Skeletal muscle cell (primary cell): ENCODE data around the gene ADGRL2.
"Not testable (repeated sequence)": the region's sequence is repeated elsewhere in the genome, so short reads cannot be mapped to it uniquely, and the experiment has no call there.

Experiments
- DNase-seq: peaks from one replicate; pipeline ENCODE4 v3.0.0-alpha.2; 2010; ENCODE audit warnings: low read depth
- H3K4me3 ChIP-seq: 2 replicates; pipeline ENCODE4 v1.5.1; 2011; ENCODE audit warnings: low read depth, mild to moderate bottlenecking, control low read depth, low read length, moderate library complexity

ADGRL2 gene

DNA sequence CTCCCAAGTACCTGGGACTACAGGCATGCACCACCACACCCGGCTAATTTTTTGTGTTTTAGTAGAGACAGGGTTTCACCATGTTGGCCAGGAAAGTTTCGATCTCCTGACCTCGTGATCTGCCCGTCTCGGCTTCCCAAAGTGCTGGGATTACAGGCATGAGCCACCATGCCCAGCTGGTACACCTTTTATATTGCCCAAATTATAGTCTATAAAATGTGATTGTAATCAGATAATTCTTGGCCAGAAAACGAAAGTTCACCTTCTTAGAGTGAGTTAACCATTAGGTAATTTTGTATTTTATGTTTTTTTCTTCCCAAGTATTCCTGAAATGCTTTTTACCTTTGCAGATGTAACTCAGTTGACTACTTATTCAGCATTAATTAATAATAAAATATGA is 85.6 kb downstream of the ADGRL2 start:
- not testable (repeated sequence) for DNase-seq, H3K4me3 ChIP-seq

DNA sequence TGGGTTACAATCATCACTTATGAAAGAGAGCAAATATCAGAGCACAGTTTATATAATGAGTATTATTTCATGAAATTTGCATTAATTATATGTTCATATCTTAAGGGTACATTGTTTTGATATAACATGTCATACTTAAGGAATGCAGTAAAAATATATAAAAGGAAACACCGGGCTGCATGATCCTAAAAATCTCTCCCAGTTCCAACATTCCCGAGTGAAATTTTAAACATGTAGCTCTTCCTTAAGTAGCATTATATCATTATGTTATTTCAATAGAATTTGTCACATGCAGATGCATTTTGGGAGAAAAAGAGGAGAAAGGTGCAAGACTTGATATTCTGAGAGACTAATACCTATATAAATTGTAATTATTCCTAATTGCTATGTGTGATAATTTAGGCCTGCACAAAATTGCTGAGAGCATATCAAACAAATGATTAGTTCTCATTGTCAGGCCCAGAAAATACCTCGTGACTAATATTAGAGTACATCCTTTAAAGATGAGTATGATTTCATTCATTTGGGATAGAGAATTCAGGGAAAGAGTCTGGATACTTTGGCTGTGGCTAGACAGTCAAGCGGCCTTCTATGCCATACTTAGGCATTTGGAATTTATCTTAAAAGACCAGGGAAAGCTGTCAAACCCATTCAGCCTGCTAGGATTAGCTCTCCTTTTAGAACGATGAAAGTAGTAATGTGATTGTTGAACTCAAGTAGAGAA is 86.8 kb downstream of the ADGRL2 start:
- no peak for DNase-seq
- no peak overlapping the region for H3K4me3 ChIP-seq

DNA sequence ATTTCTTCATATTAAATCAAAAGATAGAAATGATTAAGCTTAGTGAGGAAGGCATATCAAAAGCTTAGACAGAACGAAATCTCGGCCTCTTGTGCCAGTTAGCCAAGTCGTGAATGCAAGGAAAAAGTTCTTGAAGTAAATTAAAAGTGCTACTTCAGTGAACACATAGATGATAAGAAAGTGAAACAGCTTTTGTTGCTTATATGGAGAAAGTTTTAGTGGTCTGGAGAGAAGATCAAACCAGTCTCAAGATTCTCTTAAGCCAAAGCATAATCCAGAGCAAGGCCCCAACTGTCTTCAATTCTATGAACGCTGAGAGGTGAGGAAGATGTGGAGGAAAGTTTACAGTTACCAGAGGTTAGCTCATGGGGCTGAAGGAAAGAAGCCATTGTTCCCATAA is 88.4 kb downstream of the ADGRL2 start:
- DNase-seq, result no peak

DNA sequence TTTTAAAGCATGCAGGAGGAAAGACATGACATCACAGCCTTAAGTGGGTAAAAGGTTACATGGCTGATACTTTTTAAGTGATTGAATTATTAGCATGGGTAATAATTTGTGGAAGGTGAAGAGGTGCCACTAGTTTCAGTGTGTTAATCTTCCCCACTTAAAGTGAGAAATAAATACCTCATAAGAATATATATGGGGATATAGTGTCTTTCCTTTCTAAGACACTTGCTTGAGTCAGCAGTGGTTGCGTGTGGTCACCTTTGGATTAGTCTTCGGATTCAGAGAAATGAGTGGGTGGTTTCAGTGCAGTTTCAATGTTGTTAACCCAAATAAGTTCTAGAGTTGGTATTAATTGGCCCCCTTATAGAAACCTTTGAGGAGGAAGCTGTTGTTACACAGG is 94.1 kb downstream of the ADGRL2 start:
- H3K4me3 ChIP-seq, result no peak overlapping the region
- no peak for DNase-seq

More for the DNA sequence above, 88.4 kb downstream of the ADGRL2 start:
- no peak overlapping the region for H3K4me3 ChIP-seq

DNA sequence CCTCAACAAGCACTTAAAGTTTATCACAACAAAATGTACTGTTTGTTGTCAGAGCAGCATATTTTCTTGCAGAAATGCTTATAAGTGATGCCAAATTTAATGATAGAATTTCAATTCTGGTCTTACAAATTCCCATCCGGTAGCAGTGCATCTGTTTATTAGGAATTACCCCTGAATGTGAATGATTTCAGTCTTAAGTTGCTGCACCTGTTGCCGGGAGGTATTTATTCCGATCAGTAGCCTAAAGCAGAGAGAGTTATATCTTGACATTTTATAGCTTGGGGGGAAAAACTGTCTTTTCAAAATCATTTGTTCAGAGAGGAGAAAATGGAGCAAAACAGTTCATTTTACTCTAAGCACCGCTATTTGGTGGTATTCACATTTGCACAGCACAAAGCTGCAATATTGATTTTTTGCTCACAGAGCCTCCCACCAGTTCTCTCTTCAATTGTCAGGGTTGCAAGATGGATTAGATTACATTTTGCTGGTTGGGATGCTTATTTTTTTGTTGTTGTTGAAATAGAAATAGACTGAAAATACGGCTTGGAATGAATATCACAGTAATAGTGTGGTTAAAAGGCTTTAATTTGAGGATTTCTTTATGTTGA is 98.6 kb downstream of the ADGRL2 start:
- DNase-seq, result no peak
- H3K4me3 ChIP-seq, result no peak overlapping the region

DNA sequence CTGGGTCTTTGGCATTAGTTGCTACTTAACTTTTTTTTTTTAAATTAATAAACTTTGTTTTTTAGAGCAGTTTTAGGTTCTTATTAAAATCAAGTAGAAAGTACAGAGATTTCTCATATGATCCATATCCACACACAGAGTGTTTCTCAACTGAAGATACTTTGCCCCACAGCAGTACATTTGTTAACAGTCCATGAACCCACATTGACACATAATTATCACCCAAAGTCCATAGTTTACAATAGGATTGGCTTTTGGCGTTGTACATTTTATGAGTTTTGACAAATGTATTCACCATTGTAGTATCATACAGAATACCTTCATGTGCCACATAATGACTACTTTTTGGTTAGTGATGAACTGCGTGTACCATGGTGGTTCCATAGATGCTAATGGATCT is 106.8 kb downstream of the ADGRL2 start:
- H3K4me3 ChIP-seq, result no peak overlapping the region
- DNase-seq, result no peak

DNA sequence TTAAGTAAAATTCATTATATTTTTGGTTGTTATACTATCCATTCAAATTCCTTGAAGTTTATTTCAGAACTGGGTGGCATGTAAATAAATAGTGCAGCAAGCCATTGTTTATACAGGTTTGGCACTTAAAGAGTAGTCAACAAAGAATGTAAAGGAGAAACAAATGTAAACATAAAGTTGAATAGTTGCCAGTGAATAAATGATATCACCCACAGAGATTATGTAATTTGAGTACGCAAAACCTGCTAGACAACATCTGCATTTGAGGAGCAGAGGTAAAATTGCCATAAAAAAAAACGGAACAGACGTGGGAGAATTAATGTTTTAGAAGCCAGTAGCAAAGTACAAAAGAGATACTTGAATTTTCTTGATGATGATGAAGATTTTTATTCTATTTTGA is 111.6 kb downstream of the ADGRL2 start:
- DNase-seq, result no peak
- H3K4me3 ChIP-seq, result no peak overlapping the region

DNA sequence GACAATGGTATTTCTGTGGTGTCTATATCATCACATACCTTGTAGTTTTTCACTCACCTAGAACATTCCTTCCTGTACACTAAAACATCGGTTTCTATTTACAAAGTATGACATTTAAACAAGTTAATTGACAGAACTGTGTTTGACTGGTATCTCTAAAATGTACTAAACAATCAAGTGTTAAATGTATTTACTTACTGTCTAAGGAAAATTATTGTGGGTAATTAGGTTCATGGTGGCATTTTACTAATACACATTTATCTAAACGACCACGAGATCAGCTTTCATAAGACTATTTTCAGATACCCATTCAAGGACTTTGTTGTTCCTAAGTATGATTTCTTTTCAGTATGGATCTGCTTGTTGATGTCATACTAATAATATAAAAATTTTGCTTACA is 115.2 kb downstream of the ADGRL2 start:
- DNase-seq, result no peak
- H3K4me3 ChIP-seq, result no peak overlapping the region

DNA sequence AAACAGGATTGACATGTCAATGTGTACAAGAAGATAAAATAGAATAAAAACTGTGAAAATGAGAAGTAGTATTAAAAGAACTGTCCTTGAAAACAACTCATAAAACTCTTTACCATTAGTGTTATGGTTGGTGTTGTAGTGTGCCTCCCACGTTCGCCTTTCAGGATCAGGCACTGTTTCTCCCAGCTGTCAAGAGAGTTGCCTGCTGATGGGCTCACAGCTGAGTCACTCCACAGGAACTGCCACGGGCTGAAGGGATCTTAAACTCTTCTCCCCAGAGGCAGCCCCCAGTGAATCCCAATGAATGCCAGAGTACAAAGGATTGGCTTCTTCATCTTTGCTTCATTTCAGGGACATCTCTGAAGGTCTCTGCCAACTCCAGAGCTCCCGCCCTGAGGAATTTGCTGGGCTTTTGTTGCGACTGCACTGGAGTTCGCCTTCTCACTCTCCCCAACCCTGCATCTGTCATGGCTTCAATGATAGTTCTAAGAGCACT is 119.6 kb downstream of the ADGRL2 start:
- peak; percentile 84 for DNase-seq
- H3K4me3 ChIP-seq, result no peak overlapping the region

DNA sequence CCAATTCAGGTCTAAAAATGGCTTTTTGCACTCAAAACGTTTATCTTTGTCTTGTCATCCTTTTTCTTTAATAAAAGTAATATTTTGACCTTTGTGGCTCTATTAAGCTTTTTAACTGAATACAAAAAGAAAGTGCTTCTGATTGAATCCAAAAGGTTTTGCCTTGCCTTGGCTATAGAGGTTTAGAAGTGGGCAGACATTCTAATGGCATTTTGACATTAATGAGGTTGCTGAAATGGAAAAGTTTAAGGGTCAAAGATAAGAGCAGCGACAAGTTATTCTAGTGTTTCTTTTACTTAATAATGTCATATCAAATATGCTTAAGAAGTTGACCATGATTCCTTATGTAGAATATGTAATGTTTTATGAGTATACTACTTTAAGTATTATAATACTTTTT is 120.2 kb downstream of the ADGRL2 start:
- H3K4me3 ChIP-seq, result no peak overlapping the region
- no peak for DNase-seq

DNA sequence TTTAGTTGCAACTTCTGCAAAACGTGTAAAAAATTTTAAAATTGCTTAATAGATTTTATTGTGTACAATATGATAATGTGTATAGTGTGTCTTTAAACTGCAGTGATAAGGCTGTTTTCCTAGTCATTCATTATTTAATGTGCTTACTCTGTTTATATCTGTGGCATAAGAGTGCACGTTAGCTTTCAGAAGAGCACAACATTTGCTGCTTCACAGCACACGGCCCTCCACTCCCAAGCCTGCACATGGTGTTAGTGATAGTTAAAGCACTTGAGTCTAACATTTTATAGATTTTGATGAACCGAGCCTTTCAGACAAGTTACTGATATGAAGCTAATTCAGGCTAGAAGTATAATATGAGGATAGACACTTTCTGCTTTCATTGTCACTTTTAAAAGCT is 120.6 kb downstream of the ADGRL2 start:
- no peak for DNase-seq
- H3K4me3 ChIP-seq, result no peak overlapping the region

DNA sequence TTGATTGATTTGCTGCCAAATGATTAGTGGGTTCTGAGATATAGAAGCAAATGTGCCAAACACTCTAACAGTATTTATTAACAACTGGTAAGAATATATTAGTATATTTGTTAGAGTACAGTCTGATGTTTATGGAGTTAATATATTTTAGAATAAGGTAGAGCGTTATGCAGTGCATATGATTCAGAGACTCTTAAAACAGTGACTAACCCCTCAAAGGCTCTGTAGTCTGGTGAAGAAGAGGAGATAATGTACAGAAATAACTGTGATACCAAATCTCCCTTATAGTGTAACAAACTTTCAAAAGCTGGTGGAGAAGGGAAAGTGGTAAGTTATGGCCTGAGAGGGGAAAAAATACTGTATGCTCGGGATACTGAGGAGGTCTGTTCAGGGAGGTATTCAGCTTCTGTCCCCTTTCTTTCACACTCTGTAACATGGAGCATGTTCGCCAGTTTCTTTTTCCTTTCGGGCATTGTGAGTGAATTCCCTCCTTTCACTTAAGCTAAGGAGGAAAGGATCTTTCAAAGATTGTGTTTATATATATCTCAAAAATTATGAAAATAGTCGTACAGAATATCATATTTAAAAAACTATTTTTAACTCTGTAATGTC is 121.2 kb downstream of the ADGRL2 start:
- no peak for DNase-seq
- H3K4me3 ChIP-seq, result no peak overlapping the region

DNA sequence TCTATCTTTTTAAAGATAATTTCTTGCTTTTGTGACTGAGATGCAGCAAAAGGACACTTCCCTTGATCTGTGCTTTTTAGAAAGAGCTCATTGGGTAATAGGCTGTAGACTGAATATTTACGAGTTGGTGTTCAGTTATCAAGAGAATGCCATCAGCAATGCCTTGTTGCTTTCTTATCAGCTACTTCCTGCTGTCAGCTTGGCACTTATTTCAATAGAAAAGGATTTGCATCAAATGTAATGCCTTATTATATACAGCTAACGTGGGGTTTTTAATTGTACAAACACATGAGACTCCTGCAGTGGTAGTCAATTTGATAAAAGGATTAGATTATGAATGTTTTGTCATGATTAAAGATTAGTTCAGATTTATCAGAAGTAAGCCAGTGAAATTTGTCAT is 122.2 kb downstream of the ADGRL2 start:
- H3K4me3 ChIP-seq, result no peak overlapping the region
- DNase-seq, result no peak

DNA sequence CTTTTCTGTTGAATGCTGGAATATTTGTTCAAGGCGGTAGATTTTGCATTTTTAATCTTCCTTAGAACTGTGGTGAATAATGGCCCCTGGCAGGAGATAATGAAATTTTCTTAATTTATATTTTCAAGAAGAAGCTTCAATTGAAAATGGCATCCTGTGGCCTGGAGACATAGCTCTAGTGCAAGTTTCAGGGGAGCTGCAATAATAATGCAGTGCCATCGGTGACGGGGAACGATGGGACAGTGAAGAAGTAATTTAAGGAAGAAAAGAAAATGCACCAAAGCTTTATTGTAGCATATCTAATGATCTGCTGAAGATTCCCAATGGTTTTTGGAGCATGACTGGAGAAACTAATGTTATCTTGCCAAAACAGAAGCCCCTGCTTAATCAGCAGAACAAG is 128.4 kb downstream of the ADGRL2 start:
- DNase-seq, result no peak
- no peak overlapping the region for H3K4me3 ChIP-seq

DNA sequence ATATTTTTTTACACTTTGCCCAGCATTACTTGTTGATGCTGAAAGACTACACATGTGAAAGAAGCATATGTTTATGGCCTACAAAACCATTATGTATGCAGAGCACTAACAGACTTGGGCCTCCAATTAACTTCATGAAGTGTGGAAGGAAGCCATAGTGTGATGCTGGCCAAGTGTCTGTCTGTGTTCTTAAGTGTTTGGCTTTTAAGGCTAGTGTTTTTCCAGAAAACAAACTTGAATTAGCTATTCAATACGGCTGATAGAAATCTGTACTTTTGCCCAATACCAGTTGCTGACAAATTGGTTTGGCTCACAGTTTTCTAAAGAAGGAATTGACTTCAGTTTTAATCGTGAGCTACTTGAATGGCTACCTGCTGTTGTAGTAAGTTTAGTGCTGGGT is 136.1 kb downstream of the ADGRL2 start:
- DNase-seq, result no peak
- no peak overlapping the region for H3K4me3 ChIP-seq

DNA sequence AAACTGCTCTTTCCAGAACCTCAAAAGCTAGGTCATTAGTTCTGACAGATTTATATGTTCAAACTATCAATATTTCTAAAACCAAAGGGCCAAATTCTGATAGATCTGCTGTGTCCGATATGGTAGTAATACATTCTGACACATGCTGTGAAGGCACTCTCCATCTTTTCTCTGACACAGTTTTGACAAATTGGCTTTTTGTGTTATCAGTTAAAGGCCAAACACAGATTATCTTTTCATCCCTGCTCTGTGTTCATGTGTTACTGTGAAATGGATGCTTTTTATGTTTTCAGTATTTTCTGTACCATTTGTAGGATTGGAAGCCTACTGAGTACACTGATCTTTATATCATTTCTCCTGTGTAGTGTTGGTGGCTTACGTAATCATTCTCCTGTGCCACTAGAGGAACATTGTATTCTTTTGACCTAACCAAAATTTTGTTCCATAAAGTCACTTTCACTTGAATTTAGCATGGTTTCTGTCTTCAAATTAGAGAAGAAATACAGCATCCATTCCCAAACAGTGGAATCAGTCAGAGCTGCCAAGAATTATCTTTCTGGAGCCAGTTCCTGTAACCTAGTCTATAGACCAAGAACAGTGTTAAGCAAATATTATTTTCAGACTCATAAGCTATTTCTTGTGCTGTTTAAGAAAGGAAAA is 137.2 kb downstream of the ADGRL2 start:
- peak; percentile 36 for DNase-seq
- no peak overlapping the region for H3K4me3 ChIP-seq

DNA sequence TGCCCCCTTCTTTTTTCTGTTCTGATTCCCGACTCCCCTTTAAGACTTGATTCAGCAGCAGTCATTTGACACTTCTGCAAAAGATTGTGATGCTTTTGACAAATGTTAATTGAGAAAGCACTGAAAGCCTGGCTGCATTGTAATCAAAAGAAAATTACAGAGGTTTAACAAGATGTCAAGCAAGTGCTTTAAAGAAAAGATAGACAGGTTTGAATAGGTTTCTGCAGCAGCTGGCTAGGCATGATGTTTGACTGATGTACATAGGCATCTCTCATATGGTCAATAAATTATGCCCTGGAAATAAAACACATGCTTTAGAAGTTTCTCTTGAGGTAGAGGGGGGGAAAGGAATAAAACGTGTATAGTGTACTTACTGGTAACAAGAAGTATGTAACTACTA is 147.8 kb downstream of the ADGRL2 start:
- no peak overlapping the region for H3K4me3 ChIP-seq
- DNase-seq, result no peak

DNA sequence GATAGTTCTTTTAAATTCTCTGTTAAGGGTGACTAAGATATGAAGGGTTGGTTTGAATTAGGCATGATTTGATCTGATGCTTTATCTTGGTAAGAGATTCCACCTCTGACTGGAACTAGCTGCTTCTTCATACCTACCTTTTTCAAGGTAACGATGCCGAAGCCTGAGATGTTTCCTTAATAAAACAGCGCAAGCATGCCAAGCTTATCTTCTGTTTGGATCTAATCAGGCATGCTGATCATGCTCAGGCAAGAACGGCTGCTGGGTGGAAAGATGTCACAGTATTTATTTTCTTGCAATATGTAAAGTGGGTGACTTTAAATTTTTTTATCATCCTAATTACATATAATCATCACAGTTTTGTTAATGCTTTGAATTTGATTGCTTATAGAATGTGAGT is 148.7 kb downstream of the ADGRL2 start:
- H3K4me3 ChIP-seq, result no peak overlapping the region
- DNase-seq, result no peak

DNA sequence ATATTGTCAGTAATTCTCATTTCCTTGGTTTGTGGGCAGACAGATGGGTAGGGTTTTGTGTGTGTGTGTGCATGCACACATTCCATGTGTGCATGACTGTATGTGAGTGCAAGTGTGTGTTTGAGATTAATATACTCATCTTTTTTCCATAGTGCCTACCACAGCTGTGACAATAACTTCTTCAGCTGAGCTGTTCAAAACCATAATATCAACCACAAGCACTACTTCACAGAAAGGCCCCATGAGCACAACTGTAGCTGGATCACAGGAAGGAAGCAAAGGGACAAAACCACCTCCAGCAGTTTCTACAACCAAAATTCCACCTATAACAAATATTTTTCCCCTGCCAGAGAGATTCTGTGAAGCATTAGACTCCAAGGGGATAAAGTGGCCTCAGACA is 149.3 kb downstream of the ADGRL2 start:
- DNase-seq, result no peak
- H3K4me3 ChIP-seq, result no peak overlapping the region

DNA sequence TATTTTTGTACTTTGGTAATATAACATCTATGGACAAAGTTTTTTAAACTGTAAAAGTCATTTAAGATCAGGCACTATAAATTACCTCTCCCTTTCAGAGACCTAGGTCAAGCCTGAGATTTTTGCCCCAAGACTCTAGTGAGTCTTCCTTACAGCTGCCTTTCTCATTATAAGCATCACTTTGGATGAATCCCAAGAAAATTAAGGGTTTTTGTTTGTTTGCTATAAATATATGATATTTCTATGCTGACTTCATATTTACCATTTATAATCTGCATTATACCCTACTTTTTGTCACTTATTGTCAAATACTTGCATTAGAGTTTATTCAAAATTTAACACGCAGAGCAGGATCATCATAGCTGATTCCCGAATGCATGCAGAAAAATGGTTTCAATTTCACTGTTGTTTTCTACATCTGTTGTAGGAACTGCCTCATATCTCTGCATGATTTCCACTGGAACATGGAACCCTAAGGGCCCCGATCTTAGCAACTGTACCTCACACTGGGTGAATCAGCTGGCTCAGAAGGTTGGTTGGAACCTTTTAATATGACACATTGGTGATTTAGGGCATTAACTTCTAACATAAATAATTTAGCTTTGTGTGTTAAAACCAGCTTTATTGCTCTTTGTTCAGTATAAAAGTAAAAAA is 150.0 kb downstream of the ADGRL2 start:
- H3K4me3 ChIP-seq, result no peak overlapping the region
- peak; percentile 6 for DNase-seq
